ENCODE data around the gene ARPC3.

Gene ARPC3

DNA sequence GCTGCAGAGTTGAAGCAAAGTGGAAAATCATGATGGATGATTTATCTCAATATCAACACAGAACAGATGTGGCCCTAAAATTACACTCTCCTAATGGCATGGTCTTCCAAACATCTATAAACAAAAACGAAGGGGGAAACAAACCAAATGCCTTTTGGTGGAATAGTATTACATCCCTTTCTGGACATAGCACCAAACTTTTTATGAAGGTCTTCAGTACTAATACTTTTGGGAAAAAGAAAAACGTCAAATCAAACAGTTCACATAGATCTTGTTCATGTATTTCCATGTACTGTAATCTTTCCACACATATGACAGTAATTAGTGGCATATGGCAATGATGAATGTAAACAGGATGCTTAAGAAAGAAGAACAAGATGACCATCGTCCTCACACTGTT, 23.7 kb downstream of the ARPC3 start:
- Histone ChIP-seq H2BK12ac (ENCODE audit: low read length) (no peak overlapping the region), H3K79me2 (ENCODE audit: control insufficient read depth, insufficient read depth, low read length, poor library complexity) (no peaks in the 10 kb centered on the region), H3K4ac (ENCODE audit: low read depth, low read length) (no peak overlapping the region), H3K27ac (ENCODE audit: low read depth, low read length) (no peak overlapping the region), H2BK5ac (ENCODE audit: low read depth, low read length, poor library complexity) (no peak overlapping the region), H3K9ac (ENCODE audit: low read length) (no peak overlapping the region), H4K91ac (ENCODE audit: low read depth, low read length) (no peak overlapping the region), H3K36me3 (ENCODE audit: control insufficient read depth in 1 of 2, insufficient read depth in 2 of 2, low read length in 2 of 2) (no peaks in the 10 kb centered on the region), H4K12ac (ENCODE audit: low read depth, low read length) (no peak overlapping the region), H3K4me2 (ENCODE audit: low read length) (no peak overlapping the region), H3K4me1 (ENCODE audit: control insufficient read depth in 1 of 2, insufficient read depth in 2 of 2, low read length in 2 of 2) (no peaks in the 10 kb centered on the region), H2BK120ac (ENCODE audit: insufficient read depth, low read length, poor library complexity) (no peak overlapping the region), H3K79me1 (ENCODE audit: low read length) (no peaks in the 10 kb centered on the region), H2AFZ (ENCODE audit: insufficient read depth, low read length, poor library complexity) (no peak overlapping the region), H3K14ac (ENCODE audit: low read length) (no peak overlapping the region), H3K4me3 (ENCODE audit: low read depth, low read length) (no peak overlapping the region), H4K8ac (ENCODE audit: low read depth, low read length) (no peak overlapping the region), H3K9me3 (ENCODE audit: insufficient read depth, low read depth, low read length) (no peaks in the 10 kb centered on the region), H3K18ac (ENCODE audit: low read length) (no peak overlapping the region), H3K23ac (ENCODE audit: low read length) (no peak overlapping the region), H2AK5ac (ENCODE audit: low read length) (no peak overlapping the region), H3K27me3 (ENCODE audit: insufficient read depth, low read length) (no peaks in the 10 kb centered on the region)
- no peak for DNase-seq
- WGBS (ENCODE audit: extremely low coverage, insufficient coverage, insufficient read length) = no CpG with 5 or more reads among the region's 3 CpGs

DNA sequence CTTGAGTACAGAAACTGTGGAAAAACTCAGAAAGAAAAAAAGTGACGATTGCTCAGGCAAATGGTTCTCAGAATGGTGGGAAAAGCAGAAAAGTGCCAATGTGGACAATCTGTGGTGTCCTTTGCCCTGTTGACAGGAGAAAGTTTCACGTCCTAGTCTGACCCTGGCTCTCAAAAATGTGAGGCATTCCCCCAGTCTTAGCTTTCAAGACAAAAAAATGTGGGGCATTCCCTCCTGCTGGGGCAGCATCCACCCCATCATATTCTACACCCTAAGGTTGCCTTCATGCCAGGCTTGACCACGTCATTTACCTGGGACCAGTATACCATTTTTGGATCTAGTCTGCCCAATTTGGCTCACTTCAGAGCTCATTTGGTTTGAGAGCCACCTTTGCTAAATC, 25.9 kb downstream of the ARPC3 start:
- Histone ChIP-seq H4K12ac (ENCODE audit: low read depth, low read length) (no peak overlapping the region), H3K23ac (ENCODE audit: low read length) (no peak overlapping the region), H2BK5ac (ENCODE audit: low read depth, low read length, poor library complexity) (no peak overlapping the region), H3K4me2 (ENCODE audit: low read length) (no peak overlapping the region), H3K9ac (ENCODE audit: low read length) (no peak overlapping the region), H2BK120ac (ENCODE audit: insufficient read depth, low read length, poor library complexity) (no peak overlapping the region), H3K9me3 (ENCODE audit: insufficient read depth, low read depth, low read length) (no peaks in the 10 kb centered on the region), H3K18ac (ENCODE audit: low read length) (no peak overlapping the region), H3K79me1 (ENCODE audit: low read length) (no peaks in the 10 kb centered on the region), H2BK12ac (ENCODE audit: low read length) (no peak overlapping the region), H2AK5ac (ENCODE audit: low read length) (no peak overlapping the region), H3K14ac (ENCODE audit: low read length) (no peak overlapping the region), H3K4ac (ENCODE audit: low read depth, low read length) (no peak overlapping the region), H2AFZ (ENCODE audit: insufficient read depth, low read length, poor library complexity) (no peak overlapping the region), H3K79me2 (ENCODE audit: control insufficient read depth, insufficient read depth, low read length, poor library complexity) (no peaks in the 10 kb centered on the region), H3K27ac (ENCODE audit: low read depth, low read length) (no peak overlapping the region), H4K91ac (ENCODE audit: low read depth, low read length) (no peak overlapping the region), H3K27me3 (ENCODE audit: insufficient read depth, low read length) (no peaks in the 10 kb centered on the region), H4K8ac (ENCODE audit: low read depth, low read length) (no peak overlapping the region), H3K4me3 (ENCODE audit: low read depth, low read length) (no peak overlapping the region), H3K4me1 (ENCODE audit: control insufficient read depth in 1 of 2, insufficient read depth in 2 of 2, low read length in 2 of 2) (no peaks in the 10 kb centered on the region), H3K36me3 (ENCODE audit: control insufficient read depth in 1 of 2, insufficient read depth in 2 of 2, low read length in 2 of 2) (no peaks in the 10 kb centered on the region)
- no peak for DNase-seq
- WGBS (ENCODE audit: extremely low coverage, insufficient coverage, insufficient read length) = no CpG with 5 or more reads among the region's 3 CpGs

DNA sequence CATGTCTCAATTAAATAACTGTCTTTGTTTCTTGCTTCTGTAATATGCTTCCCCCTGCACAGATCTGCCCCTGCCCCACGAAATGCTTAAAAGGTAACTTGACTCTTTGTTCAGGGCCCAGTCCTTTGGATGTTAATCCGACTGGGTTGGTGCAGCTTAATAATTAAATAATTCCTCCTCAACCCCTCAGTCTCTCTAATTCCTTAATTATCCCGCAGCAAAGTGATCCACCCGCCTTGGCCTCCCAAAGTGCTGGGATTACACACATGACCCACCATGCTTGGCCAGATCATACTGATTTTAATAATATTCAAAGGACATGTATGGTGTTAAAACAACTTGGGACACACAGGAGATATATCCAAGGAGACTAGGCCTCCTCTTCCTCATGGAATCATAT, 28.4 kb downstream of the ARPC3 start:
- Histone ChIP-seq H3K27ac (ENCODE audit: low read depth, low read length) (no peak overlapping the region), H3K79me2 (ENCODE audit: control insufficient read depth, insufficient read depth, low read length, poor library complexity) (no peaks in the 10 kb centered on the region), H3K14ac (ENCODE audit: low read length) (no peak overlapping the region), H2AK5ac (ENCODE audit: low read length) (no peak overlapping the region), H4K12ac (ENCODE audit: low read depth, low read length) (no peak overlapping the region), H3K79me1 (ENCODE audit: low read length) (no peaks in the 10 kb centered on the region), H3K23ac (ENCODE audit: low read length) (no peak overlapping the region), H2BK12ac (ENCODE audit: low read length) (no peak overlapping the region), H3K4ac (ENCODE audit: low read depth, low read length) (no peak overlapping the region), H2BK120ac (ENCODE audit: insufficient read depth, low read length, poor library complexity) (no peak overlapping the region), H2BK5ac (ENCODE audit: low read depth, low read length, poor library complexity) (no peak overlapping the region), H3K27me3 (ENCODE audit: insufficient read depth, low read length) (no peaks in the 10 kb centered on the region), H3K36me3 (ENCODE audit: control insufficient read depth in 1 of 2, insufficient read depth in 2 of 2, low read length in 2 of 2) (no peaks in the 10 kb centered on the region), H3K4me1 (ENCODE audit: control insufficient read depth in 1 of 2, insufficient read depth in 2 of 2, low read length in 2 of 2) (no peaks in the 10 kb centered on the region), H3K9me3 (ENCODE audit: insufficient read depth, low read depth, low read length) (no peaks in the 10 kb centered on the region), H4K8ac (ENCODE audit: low read depth, low read length) (no peak overlapping the region), H4K91ac (ENCODE audit: low read depth, low read length) (no peak overlapping the region), H3K9ac (ENCODE audit: low read length) (no peak overlapping the region), H2AFZ (ENCODE audit: insufficient read depth, low read length, poor library complexity) (no peak overlapping the region), H3K18ac (ENCODE audit: low read length) (no peak overlapping the region), H3K4me3 (ENCODE audit: low read depth, low read length) (no peak overlapping the region), H3K4me2 (ENCODE audit: low read length) (no peak overlapping the region)
- no CpG with 5 or more reads among the region's 4 CpGs for WGBS (ENCODE audit: extremely low coverage, insufficient coverage, insufficient read length)
- no peak for DNase-seq

DNA sequence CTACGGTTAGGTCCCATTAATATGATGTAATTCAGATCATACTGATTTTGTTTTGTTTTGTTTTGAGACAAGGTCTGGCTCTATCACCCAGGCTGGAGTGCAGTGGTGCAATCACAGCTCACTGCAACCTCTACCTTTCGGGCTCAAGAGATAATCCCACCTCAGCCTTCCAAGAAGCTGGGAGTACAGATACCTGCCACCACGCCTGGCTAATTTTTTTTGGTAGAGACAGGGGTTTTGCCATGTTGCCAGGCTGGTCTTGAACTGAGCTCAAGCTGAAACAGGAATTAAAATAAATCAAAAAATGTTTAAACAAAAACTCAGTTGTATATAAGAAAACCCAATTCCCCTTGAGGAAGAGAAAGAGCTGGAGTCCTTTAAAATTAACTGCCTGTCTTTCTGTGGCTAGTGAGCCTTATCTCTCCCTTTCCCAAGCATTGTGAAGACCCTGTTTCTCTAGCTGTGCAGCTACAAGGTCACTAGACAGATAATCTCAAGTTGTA, 28.9 kb downstream of the ARPC3 start:
- H2AFZ ChIP-seq (ENCODE audit: insufficient read depth, low read length, poor library complexity) = no peak overlapping the region
- no peak overlapping the region for H3K27ac ChIP-seq (ENCODE audit: low read depth, low read length)
- no peaks in the 10 kb centered on the region for H3K27me3 ChIP-seq (ENCODE audit: insufficient read depth, low read length)
- H3K4me1 ChIP-seq (ENCODE audit: control insufficient read depth in 1 of 2, insufficient read depth in 2 of 2, low read length in 2 of 2) = no peaks in the 10 kb centered on the region
- no peak overlapping the region for H2BK5ac ChIP-seq (ENCODE audit: low read depth, low read length, poor library complexity)
- no peak overlapping the region for H3K4me2 ChIP-seq (ENCODE audit: low read length)
- H3K9me3 ChIP-seq (ENCODE audit: insufficient read depth, low read depth, low read length) = no peaks in the 10 kb centered on the region
- H4K91ac ChIP-seq (ENCODE audit: low read depth, low read length) = no peak overlapping the region
- no peaks in the 10 kb centered on the region for H3K79me2 ChIP-seq (ENCODE audit: control insufficient read depth, insufficient read depth, low read length, poor library complexity)
- no CpG with 5 or more reads among the region's 3 CpGs for WGBS (ENCODE audit: extremely low coverage, insufficient coverage, insufficient read length)
- H3K14ac ChIP-seq (ENCODE audit: low read length) = no peak overlapping the region
- H3K4ac ChIP-seq (ENCODE audit: low read depth, low read length) = no peak overlapping the region
- no peak overlapping the region for H3K18ac ChIP-seq (ENCODE audit: low read length)
- H3K36me3 ChIP-seq (ENCODE audit: control insufficient read depth in 1 of 2, insufficient read depth in 2 of 2, low read length in 2 of 2) = no peaks in the 10 kb centered on the region
- DNase-seq = no peak
- H4K8ac ChIP-seq (ENCODE audit: low read depth, low read length) = no peak overlapping the region
- no peak overlapping the region for H2AK5ac ChIP-seq (ENCODE audit: low read length)
- no peak overlapping the region for H3K23ac ChIP-seq (ENCODE audit: low read length)
- no peak overlapping the region for H2BK120ac ChIP-seq (ENCODE audit: insufficient read depth, low read length, poor library complexity)
- no peak overlapping the region for H3K9ac ChIP-seq (ENCODE audit: low read length)
- no peak overlapping the region for H2BK12ac ChIP-seq (ENCODE audit: low read length)
- H3K4me3 ChIP-seq (ENCODE audit: low read depth, low read length) = no peak overlapping the region
- no peak overlapping the region for H4K12ac ChIP-seq (ENCODE audit: low read depth, low read length)
- no peaks in the 10 kb centered on the region for H3K79me1 ChIP-seq (ENCODE audit: low read length)
